ENCODE results near the gene MARVELD1. TPM values are rescaled to one million over a fixed set of nuclear protein-coding genes. Genes with fewer than 3 reads are reported as not detected.
A peak's percentile ranks its signal among the peaks of the same experiment; 100 is the strongest.

Gene MARVELD1
- total and polyA plus RNA-seq, 7 donors: 2.2 to 10.4 (median 3.2) TPM

DNA sequence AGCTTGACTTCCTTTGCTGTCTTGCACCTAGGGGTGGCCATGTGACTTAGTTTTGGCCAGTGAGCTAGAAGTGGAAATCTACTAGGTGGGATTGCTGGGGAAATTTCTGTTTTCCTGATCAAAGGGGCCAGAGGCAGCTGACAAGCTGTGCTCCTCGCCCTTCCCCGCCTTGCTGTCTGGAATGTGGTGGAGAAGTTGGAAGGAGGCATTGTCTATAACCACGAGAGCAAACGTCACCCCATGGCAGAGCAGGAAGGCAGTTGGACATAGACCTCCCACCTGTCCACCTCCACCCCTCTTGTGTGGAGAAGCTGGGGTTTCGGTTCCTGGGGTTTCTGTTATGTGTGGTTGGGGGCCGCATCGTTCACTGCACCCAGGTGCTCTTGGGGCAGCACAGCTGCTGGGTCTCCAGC is 51.0 kb downstream of the MARVELD1 start:
- no peak overlapping the region for H3K27ac ChIP-seq
- intact Hi-C loops (cut with DNase I): loop anchor here in 1 of 2 donors (10.0 kb wide), 1 partner anchor 280 kb away; no protein-coding TSS in a partner anchor
- no peaks in the 10 kb centered on the region for H3K4me1 ChIP-seq
- H3K4me3 ChIP-seq: no peak overlapping the region
- no peaks in the 10 kb centered on the region for H3K9me3 ChIP-seq
- WGBS, 3 donors: 35 to 50% (median 41%) methylated on average over 7 of the region's 7 CpGs
- H3K36me3 ChIP-seq (ENCODE audit: insufficient read depth in 1 of 2, low read depth in 1 of 2): peaks cover 0 to 18% of the 10 kb centered on the region in 2 donors
- peaks cover 0 to 18% (median 1%) of the 10 kb centered on the region in 3 donors for H3K27me3 ChIP-seq (ENCODE audit: insufficient read depth in 3 of 3, low read length in 2 of 3)
- no peak for TF ChIP-seq CTCF (IDR thresholded peaks at IDR 0.05)
- DNase-seq: peak in 1 of 2 donors; percentile 35
- ATAC-seq: peak in 1 of 4 donors; percentile 7

GRCh38 chr10:97765201-97765600 is 51.7 kb downstream of the MARVELD1 start:
- intact Hi-C loops (cut with DNase I): loop anchor here in 1 of 2 donors (5.0 to 10.0 kb wide), 2 partner anchors 87 to 280 kb away; no protein-coding TSS in a partner anchor
- DNase-seq (no peak), ATAC-seq (peak; percentile 48 to 92 (median 66))
- 24 to 35% (median 30%) methylated on average over 13 to 15 of the region's 15 CpGs for WGBS, 3 donors
- no peak for TF ChIP-seq CTCF (IDR thresholded peaks at IDR 0.05)
- Histone ChIP-seq H3K4me1 (no peaks in the 10 kb centered on the region), H3K27ac (no peak overlapping the region), H3K27me3 (ENCODE audit: insufficient read depth in 3 of 3, low read length in 2 of 3) (peaks cover 0 to 25% (median 3%) of the 10 kb centered on the region in 3 donors), H3K9me3 (no peaks in the 10 kb centered on the region), H3K4me3 (no peak overlapping the region), H3K36me3 (ENCODE audit: insufficient read depth in 1 of 2, low read depth in 1 of 2) (peaks cover 0 to 11% of the 10 kb centered on the region in 2 donors)

- ATAC-seq: no peak
- intact Hi-C loops (cut with DNase I): loop anchor here in 1 of 2 donors (5.0 to 10.0 kb wide), 2 partner anchors 86 to 279 kb away; no protein-coding TSS in a partner anchor
- peaks cover 0 to 10% of the 10 kb centered on the region in 2 donors for H3K36me3 ChIP-seq (ENCODE audit: insufficient read depth in 1 of 2, low read depth in 1 of 2)
- no peak overlapping the region for H3K27ac ChIP-seq
- H3K9me3 ChIP-seq: no peaks in the 10 kb centered on the region
- TF ChIP-seq CTCF (IDR thresholded peaks at IDR 0.05): no peak
- WGBS, 3 donors: 88 to 93% (median 88%) methylated on average over 13 of the region's 13 CpGs
- peaks cover 2% of the 10 kb centered on the region for H3K4me1 ChIP-seq
- DNase-seq: no peak
- no peak overlapping the region for H3K4me3 ChIP-seq
- H3K27me3 ChIP-seq (ENCODE audit: insufficient read depth in 3 of 3, low read length in 2 of 3): peaks cover 0 to 35% (median 9%) of the 10 kb centered on the region in 3 donors
These were observed 52.7 kb downstream of the MARVELD1 start for GRCh38 chr10:97766106-97766810.

DNA sequence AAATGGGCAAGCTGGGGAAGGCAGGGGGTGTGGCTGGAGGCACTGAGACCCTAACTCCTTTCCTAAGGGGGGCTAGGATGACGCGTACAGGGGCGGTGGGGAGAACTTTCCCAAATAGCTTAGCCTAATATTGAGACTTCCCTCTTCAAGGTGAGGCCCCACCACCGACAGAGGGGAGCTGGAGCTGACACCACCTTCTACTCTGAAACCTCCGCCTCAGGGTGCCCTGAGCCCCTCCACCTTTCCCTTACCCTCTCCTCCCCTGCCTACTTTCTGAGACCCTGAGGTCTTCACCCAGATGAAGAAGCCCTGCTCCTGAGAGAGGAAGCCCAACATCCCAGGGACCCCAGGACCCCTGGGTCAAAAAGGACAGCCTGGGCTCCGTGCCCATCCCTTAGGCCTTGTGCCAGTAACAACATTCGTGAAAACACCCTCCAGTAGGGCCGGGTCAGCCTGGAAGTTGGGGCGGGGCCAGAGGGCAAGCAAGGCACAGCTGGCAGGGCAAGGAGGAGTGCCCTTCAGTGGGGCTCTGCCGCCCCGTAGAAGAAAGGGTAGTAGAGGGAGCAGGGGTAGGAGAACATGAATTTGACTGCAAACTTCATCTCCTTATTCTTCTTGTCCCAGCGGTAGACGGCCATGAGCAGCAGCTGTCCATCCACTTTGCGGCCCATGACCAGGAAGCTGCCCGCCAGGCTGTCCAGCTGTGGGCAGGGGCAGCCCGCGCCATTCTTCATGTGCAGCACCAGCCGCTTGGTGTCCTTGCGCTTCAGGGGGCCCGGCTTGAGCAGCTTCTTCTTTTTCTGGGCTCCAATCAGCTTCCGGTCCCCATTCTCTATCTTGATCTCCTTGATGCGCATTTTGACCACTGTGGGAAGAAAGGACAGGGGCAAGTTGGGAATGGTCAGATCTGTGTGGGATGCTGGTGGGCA is 53.7 kb downstream of the MARVELD1 start:
- 84 to 89% (median 86%) methylated on average over 22 of the region's 22 CpGs for WGBS, 3 donors
- no peak overlapping the region for H3K27ac ChIP-seq
- ATAC-seq (no peak), DNase-seq (no peak)
- H3K36me3 ChIP-seq (ENCODE audit: insufficient read depth in 1 of 2, low read depth in 1 of 2): peaks cover 0 to 2% of the 10 kb centered on the region in 2 donors
- no peak for TF ChIP-seq CTCF (IDR thresholded peaks at IDR 0.05)
- peaks cover 4% of the 10 kb centered on the region for H3K4me1 ChIP-seq
- intact Hi-C loops (cut with DNase I): loop anchor here in 1 of 2 donors (5.0 to 10.0 kb wide), 2 partner anchors 85 to 278 kb away; no protein-coding TSS in a partner anchor
- H3K9me3 ChIP-seq: no peaks in the 10 kb centered on the region
- H3K27me3 ChIP-seq (ENCODE audit: insufficient read depth in 3 of 3, low read length in 2 of 3): peaks cover 0 to 44% (median 15%) of the 10 kb centered on the region in 3 donors
- H3K4me3 ChIP-seq: no peak overlapping the region

Other genes with a start within 250 kb of the MARVELD1 start
- 10 to 100 TPM; 33.2 to 39.6 (median 34.4) TPM for gene MMS19, start 215.3 kb upstream of the MARVELD1 start, total RNA-seq
- 10 to 100 TPM; 29.8 to 47.6 (median 43.1) TPM for gene MMS19, start 215.3 kb upstream of the MARVELD1 start, polyA plus RNA-seq
- gene UBTD1, start 214.8 kb upstream of the MARVELD1 start, total RNA-seq: 10 to 100 TPM; 16.0 to 39.2 (median 22.2) TPM
- 10 to 100 TPM; 43.6 to 59.2 (median 56.7) TPM for gene UBTD1, start 214.8 kb upstream of the MARVELD1 start, polyA plus RNA-seq
- gene ANKRD2, start 141.0 kb upstream of the MARVELD1 start, total RNA-seq: 1,000 to 10,000 TPM; 1,055 to 3,522 (median 2,378) TPM
- 1,000 to 10,000 TPM in 2 of 3 donors, 100 to 1,000 TPM in 1; 254 to 5,473 (median 1,117) TPM for gene ANKRD2, start 141.0 kb upstream of the MARVELD1 start, polyA plus RNA-seq
- gene HOGA1, start 129.3 kb upstream of the MARVELD1 start, total RNA-seq: 10 to 100 TPM in 1 of 4 donors, 1 to 10 TPM in 2, under 1 TPM in 1; 0.66 to 12.3 (median 4.9) TPM
- gene HOGA1, start 129.3 kb upstream of the MARVELD1 start, polyA plus RNA-seq: 1 to 10 TPM in 2 of 3 donors, under 1 TPM in 1; 0.96 to 3.4 (median 1.7) TPM
- 1 to 10 TPM in 2 of 4 donors, under 1 TPM in 1, not detected in 1; 0.56 to 1.1 (median 1.0) TPM for gene C10orf62, start 124.0 kb upstream of the MARVELD1 start, total RNA-seq
- under 1 TPM in 2 of 3 donors, not detected in 1; 0.12 to 0.13 TPM for gene C10orf62, start 124.0 kb upstream of the MARVELD1 start, polyA plus RNA-seq
- gene MORN4, start 80.2 kb upstream of the MARVELD1 start, total RNA-seq: 1 to 10 TPM; 1.8 to 4.1 (median 2.6) TPM
- gene MORN4, start 80.2 kb upstream of the MARVELD1 start, polyA plus RNA-seq: 1 to 10 TPM; 3.9 to 5.6 (median 5.2) TPM
- gene PI4K2A, start 73.1 kb upstream of the MARVELD1 start, total RNA-seq: 10 to 100 TPM; 11.5 to 14.1 (median 11.9) TPM
- 10 to 100 TPM in 2 of 3 donors, 1 to 10 TPM in 1; 8.9 to 22.9 (median 15.6) TPM for gene PI4K2A, start 73.1 kb upstream of the MARVELD1 start, polyA plus RNA-seq
- gene AVPI1, start 26.5 kb upstream of the MARVELD1 start, total RNA-seq: 1 to 10 TPM; 3.6 to 5.8 (median 5.0) TPM
- 10 to 100 TPM in 1 of 3 donors, 1 to 10 TPM in 2; 5.6 to 56.9 (median 5.6) TPM for gene AVPI1, start 26.5 kb upstream of the MARVELD1 start, polyA plus RNA-seq
- 10 to 100 TPM in 3 of 4 donors, 1 to 10 TPM in 1; 9.8 to 15.1 (median 12.1) TPM for gene ZFYVE27, start 23.4 kb downstream of the MARVELD1 start, total RNA-seq
- 10 to 100 TPM in 2 of 3 donors, 1 to 10 TPM in 1; 8.3 to 20.1 (median 14.9) TPM for gene ZFYVE27, start 23.4 kb downstream of the MARVELD1 start, polyA plus RNA-seq
- gene SFRP5, start 58.3 kb downstream of the MARVELD1 start, total RNA-seq: under 1 TPM in 2 of 4 donors, not detected in 2; 0.16 to 0.30 TPM
- under 1 TPM; 0.47 to 0.73 (median 0.69) TPM for gene SFRP5, start 58.3 kb downstream of the MARVELD1 start, polyA plus RNA-seq
- gene GOLGA7B, start 136.1 kb downstream of the MARVELD1 start, total RNA-seq: 1 to 10 TPM in 2 of 4 donors, under 1 TPM in 2; 0.19 to 4.1 (median 0.99) TPM
- 1 to 10 TPM in 1 of 3 donors, under 1 TPM in 2; 0.46 to 1.6 (median 0.77) TPM for gene GOLGA7B, start 136.1 kb downstream of the MARVELD1 start, polyA plus RNA-seq